IPS-18c (cell line): ENCODE measurements around the gene SLC25A31.

ENCODE experiments used
- H3K4me3 ChIP-seq: 2 replicates; pipeline ENCODE4 v1.7.0; 2013; ENCODE audit warnings: low read depth, mild to moderate bottlenecking, low read length, moderate library complexity; ENCODE audit not compliant: insufficient read depth
- H3K9me3 ChIP-seq: one replicate; pipeline ENCODE4 v1.6.1; 2013; ENCODE audit warnings: mild to moderate bottlenecking, low read length, moderate library complexity; ENCODE audit not compliant: control insufficient read depth, insufficient read depth

Gene SLC25A31

GRCh38 chr4:127730142-127730913 is at the start of gene SLC25A31:
Gene SLC25A31, plus strand, starts transcription at chr4:127730400. Its CDS starts 146 bp downstream, at chr4:127730546.
- Histone ChIP-seq H3K4me3 (no peak within 1 kb of the TSS), H3K9me3 (no peaks in the 10 kb centered on the region)

GRCh38 chr4:127685292-127685691 is 44.9 kb upstream of the SLC25A31 start:
- Histone ChIP-seq H3K4me3 (no peak overlapping the region), H3K9me3 (no peaks in the 10 kb centered on the region)

- H3K9me3 ChIP-seq: no peaks in the 10 kb centered on the region
- no peak overlapping the region for H3K4me3 ChIP-seq
Measured at GRCh38 chr4:127686658-127687057, 43.5 kb upstream of the SLC25A31 start.

GRCh38 chr4:127687580-127687979 is 42.6 kb upstream of the SLC25A31 start:
- no peak overlapping the region for H3K4me3 ChIP-seq
- no peaks in the 10 kb centered on the region for H3K9me3 ChIP-seq

GRCh38 chr4:127698789-127699200 is 31.4 kb upstream of the SLC25A31 start:
- H3K9me3 ChIP-seq: no peaks in the 10 kb centered on the region
- no peak overlapping the region for H3K4me3 ChIP-seq

GRCh38 chr4:127708985-127709384 is 21.2 kb upstream of the SLC25A31 start:
- Histone ChIP-seq H3K4me3 (no peak overlapping the region), H3K9me3 (no peaks in the 10 kb centered on the region)

DNA sequence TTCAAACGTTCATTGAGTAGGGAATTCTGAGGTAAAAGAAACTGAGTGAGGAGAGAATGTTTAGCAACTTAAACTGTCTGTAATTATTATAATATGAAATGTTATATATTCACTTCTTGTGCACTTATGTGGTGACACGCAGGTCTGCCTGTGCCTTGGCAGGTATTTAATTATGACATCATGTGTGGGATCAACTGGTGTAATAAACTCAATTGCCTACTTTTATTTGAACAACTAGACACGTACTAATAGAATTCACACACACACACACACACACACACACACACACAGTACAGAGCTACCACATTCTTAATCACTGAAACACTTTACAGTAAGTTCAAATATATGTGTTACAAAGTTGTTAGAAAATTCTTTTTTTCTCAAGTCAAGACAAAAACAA is 20.7 kb upstream of the SLC25A31 start:
- Histone ChIP-seq H3K4me3 (no peak overlapping the region), H3K9me3 (no peaks in the 10 kb centered on the region)

- no peaks in the 10 kb centered on the region for H3K9me3 ChIP-seq
- H3K4me3 ChIP-seq: no peak overlapping the region
Measured at GRCh38 chr4:127731406-127731805, 1.2 kb downstream of the SLC25A31 start.

DNA sequence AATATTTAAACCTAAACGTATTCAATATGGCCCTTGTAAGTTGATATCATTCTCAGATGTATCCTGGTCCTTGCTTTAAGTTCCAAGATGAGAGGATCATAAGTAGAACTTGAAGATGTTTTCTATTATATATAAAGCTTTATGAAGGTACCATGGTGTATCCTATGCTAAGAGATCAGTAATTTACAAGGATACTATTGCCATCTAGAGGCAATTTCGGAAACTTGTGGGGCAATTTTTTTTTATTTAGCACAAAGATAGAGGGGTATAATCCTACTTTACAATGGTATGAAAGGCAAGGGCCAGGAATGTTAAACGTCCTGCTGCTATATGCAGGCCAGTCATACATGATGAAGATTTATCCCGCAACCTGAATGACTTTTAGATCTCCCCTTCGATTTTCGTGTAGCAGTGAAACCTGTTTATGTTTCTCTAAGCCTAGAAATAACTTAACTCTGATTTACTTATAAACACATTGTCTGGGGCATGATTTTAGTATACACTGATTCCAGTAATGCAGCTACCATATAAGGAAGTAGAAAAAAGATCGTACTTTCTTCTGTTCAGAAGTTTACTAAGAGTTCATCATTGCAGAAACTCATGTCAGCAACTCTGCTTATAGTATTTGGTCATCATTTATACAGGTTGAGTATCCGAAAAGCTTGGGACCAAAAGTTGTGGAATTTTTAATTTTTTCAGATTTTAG is 2.6 kb downstream of the SLC25A31 start:
- Histone ChIP-seq H3K4me3 (no peak overlapping the region), H3K9me3 (no peaks in the 10 kb centered on the region)

DNA sequence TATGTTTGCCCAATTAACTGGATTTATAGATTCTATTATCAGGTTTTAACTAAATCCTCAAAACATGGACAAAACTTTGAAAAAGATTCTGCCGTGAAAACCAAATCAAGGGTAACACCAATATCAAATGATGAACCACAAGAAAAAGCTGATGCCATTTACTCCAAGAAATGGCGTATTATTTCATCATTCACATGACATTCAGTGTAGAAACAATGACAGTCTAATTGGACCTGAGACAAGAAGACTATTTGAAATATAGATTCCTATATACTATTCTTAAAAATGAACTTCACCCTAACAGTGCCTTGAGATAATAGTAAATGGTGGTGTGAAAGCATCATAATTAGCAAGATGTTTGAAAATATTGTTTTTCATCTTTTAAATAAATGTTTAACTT is 4.8 kb downstream of the SLC25A31 start:
- no peak overlapping the region for H3K4me3 ChIP-seq
- no peaks in the 10 kb centered on the region for H3K9me3 ChIP-seq

DNA sequence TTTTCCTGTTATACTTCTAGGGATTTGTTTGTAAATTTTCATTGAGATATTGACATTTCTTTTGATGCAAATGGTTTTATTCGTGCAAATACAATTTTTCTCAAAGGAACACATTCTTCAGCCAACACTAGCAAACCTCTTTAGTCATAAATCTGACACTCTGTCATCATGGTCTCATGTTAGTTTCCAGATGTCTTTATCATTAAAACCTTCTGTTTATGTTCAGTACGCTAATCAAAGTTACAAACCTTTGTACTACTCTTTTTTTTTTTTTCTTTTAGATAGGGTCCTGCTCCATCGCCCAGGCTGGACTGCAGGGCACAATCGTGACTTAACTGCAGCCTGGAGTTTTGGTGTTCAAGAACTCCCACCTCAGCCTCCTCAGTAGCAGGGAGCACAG is 7.1 kb downstream of the SLC25A31 start:
- Histone ChIP-seq H3K4me3 (no peak overlapping the region), H3K9me3 (no peaks in the 10 kb centered on the region)

DNA sequence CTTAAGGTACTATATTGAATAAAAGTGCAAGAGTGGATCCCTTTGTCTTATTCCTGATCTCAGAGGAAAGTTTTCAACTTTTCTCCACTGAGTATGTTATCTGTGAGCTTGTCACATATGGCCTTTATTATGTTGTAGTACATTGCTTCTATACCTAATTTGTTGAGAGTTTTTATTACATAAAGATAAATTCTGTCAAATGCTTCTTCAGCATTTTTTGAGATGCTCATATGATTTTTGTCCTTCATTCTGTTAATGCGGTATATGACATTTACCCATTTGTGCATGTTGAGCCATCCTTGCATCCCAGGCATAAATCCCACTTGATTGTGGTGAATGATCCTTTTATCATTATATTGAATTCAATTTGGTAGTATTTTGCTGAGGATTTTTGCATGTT is 11.0 kb downstream of the SLC25A31 start:
- Histone ChIP-seq H3K4me3 (no peak overlapping the region), H3K9me3 (no peaks in the 10 kb centered on the region)

GRCh38 chr4:127747883-127748282 is 17.7 kb downstream of the SLC25A31 start:
- Histone ChIP-seq H3K4me3 (no peak overlapping the region), H3K9me3 (no peaks in the 10 kb centered on the region)

GRCh38 chr4:127748957-127749356 is 18.8 kb downstream of the SLC25A31 start:
- Histone ChIP-seq H3K9me3 (no peaks in the 10 kb centered on the region), H3K4me3 (no peak overlapping the region)

DNA sequence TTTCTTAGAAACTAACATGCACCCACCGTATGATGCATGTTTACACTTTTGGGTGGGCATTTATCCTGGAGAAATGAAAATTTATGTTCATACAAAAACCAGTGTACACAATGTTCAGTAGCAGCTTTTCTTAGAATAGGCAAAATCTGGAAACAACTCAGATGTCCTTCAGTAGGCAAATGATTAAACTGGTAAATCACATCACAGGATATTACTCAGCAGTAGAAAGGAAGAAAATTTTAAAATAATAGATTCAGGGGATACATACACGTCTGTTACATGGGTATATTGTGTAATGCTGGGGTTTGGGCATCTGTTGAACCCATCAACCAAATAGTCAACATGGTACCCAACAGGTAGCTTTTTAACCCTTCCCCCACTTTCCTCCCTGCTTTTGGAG is 26.7 kb downstream of the SLC25A31 start:
- H3K9me3 ChIP-seq: no peaks in the 10 kb centered on the region
- no peak overlapping the region for H3K4me3 ChIP-seq

- H3K9me3 ChIP-seq: no peaks in the 10 kb centered on the region
- H3K4me3 ChIP-seq: no peak overlapping the region
Measured at GRCh38 chr4:127759228-127759820, 29.1 kb downstream of the SLC25A31 start.

DNA sequence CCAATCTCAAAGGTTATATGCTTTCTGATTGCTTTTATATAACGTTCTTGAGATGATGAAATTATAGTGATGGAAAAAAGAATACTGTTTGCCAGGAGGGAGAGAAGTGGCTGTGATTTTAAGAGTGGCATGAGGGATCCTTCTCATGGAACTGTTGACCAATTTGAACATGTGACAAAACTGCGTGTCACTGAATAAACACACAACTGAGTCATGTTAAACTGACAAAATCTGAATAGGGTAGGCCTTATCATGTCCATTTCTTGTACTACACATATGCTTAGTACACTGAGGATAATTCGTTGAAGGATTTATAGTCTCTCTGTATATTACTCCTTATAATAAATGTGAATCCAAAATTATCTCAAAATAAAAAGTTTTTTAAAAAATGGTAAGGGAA is 29.7 kb downstream of the SLC25A31 start:
- Histone ChIP-seq H3K9me3 (no peaks in the 10 kb centered on the region), H3K4me3 (no peak overlapping the region)
